ENCODE measurements around the gene PLCB2. TPM values are rescaled to one million over a fixed set of nuclear protein-coding genes. Genes with fewer than 3 reads are reported as not detected.

Gene PLCB2
- total and polyA plus RNA-seq, 2 experiments from 2014 or later, result 9.5 to 13.8 TPM

DNA sequence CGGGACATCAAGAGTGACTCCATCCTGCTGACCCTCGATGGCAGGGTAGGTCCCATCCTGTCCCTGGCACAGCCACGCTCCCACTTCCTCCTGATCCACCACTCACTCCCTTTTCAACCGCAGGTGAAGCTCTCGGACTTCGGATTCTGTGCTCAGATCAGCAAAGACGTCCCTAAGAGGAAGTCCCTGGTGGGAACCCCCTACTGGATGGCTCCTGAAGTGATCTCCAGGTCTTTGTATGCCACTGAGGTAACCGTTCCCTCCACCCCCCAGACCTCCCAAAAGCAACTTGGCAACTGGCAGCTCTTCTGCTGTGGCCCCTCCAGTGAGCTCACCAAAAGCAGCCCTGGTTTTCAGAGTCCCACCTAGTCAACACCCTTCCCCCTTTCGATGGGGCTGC lies 34.3 kb downstream of the PLCB2 start:
- Histone ChIP-seq H4K20me1 (replicated peaks; ENCODE audit: insufficient read depth) (no peaks in the 10 kb centered on the region), H3F3A (replicated peaks; ENCODE audit: low read depth) (no peaks in the 10 kb centered on the region; the same call in 1 of the 2 replicates), H3K79me2 (replicated peaks; ENCODE audit: insufficient read depth) (no peaks in the 10 kb centered on the region), H3K4me1 (ENCODE audit: insufficient read depth) (peaks cover 6% of the 10 kb centered on the region; the same call in 1 of the 2 replicates), H3K27ac (ENCODE audit: low read depth) (no peak overlapping the region), H3K9me2 (ENCODE audit: insufficient read depth) (no peaks in the 10 kb centered on the region), H3K4me3 (no peak overlapping the region), H3K36me3 (ENCODE audit: insufficient read depth) (no peaks in the 10 kb centered on the region), H3K27me3 (ENCODE audit: insufficient read depth) (peaks cover 4% of the 10 kb centered on the region; the same call in 1 of the 2 replicates), H2AFZ (no peak overlapping the region), H3K4me2 (no peak overlapping the region)
- TF ChIP-seq EZH2phosphoT487 (IDR thresholded peaks at IDR 0.05; ENCODE audit: unreplicated experiment) (no peak), ZNF114 (CRISPR knock-in tag; IDR thresholded peaks at IDR 0.05) (no peak), POLR2AphosphoS5 (IDR thresholded peaks at IDR 0.05; ENCODE audit: low read depth) (no peak), EZH2 (IDR thresholded peaks at IDR 0.05; ENCODE audit: low read depth, unreplicated experiment) (no peak), JUNB (IDR thresholded peaks at IDR 0.05; ENCODE audit: unreplicated experiment) (no peak), ZNF331 (CRISPR knock-in tag; IDR thresholded peaks at IDR 0.05; ENCODE audit: low read depth) (no peak), NANOG (IDR thresholded peaks at IDR 0.05; ENCODE audit: borderline replicate concordance) (no peak), STAT1 (IDR thresholded peaks at IDR 0.05; ENCODE audit: unreplicated experiment) (no peak), CREB1 (CRISPR knock-in tag; IDR thresholded peaks at IDR 0.05; ENCODE audit: low read depth) (no peak)
- TF ChIP-seq, protein P1, sequence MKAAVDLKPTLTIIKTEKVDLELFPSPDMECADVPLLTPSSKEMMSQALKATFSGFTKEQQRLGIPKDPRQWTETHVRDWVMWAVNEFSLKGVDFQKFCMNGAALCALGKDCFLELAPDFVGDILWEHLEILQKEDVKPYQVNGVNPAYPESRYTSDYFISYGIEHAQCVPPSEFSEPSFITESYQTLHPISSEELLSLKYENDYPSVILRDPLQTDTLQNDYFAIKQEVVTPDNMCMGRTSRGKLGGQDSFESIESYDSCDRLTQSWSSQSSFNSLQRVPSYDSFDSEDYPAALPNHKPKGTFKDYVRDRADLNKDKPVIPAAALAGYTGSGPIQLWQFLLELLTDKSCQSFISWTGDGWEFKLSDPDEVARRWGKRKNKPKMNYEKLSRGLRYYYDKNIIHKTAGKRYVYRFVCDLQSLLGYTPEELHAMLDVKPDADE (IDR thresholded peaks at IDR 0.05), result no peak
- TF ChIP-seq, protein P2, sequence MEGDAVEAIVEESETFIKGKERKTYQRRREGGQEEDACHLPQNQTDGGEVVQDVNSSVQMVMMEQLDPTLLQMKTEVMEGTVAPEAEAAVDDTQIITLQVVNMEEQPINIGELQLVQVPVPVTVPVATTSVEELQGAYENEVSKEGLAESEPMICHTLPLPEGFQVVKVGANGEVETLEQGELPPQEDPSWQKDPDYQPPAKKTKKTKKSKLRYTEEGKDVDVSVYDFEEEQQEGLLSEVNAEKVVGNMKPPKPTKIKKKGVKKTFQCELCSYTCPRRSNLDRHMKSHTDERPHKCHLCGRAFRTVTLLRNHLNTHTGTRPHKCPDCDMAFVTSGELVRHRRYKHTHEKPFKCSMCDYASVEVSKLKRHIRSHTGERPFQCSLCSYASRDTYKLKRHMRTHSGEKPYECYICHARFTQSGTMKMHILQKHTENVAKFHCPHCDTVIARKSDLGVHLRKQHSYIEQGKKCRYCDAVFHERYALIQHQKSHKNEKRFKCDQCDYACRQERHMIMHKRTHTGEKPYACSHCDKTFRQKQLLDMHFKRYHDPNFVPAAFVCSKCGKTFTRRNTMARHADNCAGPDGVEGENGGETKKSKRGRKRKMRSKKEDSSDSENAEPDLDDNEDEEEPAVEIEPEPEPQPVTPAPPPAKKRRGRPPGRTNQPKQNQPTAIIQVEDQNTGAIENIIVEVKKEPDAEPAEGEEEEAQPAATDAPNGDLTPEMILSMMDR (conservative IDR thresholded peaks at IDR 0.05; ENCODE audit: low read depth in 2 of 2), result no peak; a peak in 1 of 4 replicates
- TF ChIP-seq, protein P3, sequence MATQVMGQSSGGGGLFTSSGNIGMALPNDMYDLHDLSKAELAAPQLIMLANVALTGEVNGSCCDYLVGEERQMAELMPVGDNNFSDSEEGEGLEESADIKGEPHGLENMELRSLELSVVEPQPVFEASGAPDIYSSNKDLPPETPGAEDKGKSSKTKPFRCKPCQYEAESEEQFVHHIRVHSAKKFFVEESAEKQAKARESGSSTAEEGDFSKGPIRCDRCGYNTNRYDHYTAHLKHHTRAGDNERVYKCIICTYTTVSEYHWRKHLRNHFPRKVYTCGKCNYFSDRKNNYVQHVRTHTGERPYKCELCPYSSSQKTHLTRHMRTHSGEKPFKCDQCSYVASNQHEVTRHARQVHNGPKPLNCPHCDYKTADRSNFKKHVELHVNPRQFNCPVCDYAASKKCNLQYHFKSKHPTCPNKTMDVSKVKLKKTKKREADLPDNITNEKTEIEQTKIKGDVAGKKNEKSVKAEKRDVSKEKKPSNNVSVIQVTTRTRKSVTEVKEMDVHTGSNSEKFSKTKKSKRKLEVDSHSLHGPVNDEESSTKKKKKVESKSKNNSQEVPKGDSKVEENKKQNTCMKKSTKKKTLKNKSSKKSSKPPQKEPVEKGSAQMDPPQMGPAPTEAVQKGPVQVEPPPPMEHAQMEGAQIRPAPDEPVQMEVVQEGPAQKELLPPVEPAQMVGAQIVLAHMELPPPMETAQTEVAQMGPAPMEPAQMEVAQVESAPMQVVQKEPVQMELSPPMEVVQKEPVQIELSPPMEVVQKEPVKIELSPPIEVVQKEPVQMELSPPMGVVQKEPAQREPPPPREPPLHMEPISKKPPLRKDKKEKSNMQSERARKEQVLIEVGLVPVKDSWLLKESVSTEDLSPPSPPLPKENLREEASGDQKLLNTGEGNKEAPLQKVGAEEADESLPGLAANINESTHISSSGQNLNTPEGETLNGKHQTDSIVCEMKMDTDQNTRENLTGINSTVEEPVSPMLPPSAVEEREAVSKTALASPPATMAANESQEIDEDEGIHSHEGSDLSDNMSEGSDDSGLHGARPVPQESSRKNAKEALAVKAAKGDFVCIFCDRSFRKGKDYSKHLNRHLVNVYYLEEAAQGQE (IDR thresholded peaks at IDR 0.05; ENCODE audit: unreplicated experiment), result no peak
- TF ChIP-seq, protein P4, sequence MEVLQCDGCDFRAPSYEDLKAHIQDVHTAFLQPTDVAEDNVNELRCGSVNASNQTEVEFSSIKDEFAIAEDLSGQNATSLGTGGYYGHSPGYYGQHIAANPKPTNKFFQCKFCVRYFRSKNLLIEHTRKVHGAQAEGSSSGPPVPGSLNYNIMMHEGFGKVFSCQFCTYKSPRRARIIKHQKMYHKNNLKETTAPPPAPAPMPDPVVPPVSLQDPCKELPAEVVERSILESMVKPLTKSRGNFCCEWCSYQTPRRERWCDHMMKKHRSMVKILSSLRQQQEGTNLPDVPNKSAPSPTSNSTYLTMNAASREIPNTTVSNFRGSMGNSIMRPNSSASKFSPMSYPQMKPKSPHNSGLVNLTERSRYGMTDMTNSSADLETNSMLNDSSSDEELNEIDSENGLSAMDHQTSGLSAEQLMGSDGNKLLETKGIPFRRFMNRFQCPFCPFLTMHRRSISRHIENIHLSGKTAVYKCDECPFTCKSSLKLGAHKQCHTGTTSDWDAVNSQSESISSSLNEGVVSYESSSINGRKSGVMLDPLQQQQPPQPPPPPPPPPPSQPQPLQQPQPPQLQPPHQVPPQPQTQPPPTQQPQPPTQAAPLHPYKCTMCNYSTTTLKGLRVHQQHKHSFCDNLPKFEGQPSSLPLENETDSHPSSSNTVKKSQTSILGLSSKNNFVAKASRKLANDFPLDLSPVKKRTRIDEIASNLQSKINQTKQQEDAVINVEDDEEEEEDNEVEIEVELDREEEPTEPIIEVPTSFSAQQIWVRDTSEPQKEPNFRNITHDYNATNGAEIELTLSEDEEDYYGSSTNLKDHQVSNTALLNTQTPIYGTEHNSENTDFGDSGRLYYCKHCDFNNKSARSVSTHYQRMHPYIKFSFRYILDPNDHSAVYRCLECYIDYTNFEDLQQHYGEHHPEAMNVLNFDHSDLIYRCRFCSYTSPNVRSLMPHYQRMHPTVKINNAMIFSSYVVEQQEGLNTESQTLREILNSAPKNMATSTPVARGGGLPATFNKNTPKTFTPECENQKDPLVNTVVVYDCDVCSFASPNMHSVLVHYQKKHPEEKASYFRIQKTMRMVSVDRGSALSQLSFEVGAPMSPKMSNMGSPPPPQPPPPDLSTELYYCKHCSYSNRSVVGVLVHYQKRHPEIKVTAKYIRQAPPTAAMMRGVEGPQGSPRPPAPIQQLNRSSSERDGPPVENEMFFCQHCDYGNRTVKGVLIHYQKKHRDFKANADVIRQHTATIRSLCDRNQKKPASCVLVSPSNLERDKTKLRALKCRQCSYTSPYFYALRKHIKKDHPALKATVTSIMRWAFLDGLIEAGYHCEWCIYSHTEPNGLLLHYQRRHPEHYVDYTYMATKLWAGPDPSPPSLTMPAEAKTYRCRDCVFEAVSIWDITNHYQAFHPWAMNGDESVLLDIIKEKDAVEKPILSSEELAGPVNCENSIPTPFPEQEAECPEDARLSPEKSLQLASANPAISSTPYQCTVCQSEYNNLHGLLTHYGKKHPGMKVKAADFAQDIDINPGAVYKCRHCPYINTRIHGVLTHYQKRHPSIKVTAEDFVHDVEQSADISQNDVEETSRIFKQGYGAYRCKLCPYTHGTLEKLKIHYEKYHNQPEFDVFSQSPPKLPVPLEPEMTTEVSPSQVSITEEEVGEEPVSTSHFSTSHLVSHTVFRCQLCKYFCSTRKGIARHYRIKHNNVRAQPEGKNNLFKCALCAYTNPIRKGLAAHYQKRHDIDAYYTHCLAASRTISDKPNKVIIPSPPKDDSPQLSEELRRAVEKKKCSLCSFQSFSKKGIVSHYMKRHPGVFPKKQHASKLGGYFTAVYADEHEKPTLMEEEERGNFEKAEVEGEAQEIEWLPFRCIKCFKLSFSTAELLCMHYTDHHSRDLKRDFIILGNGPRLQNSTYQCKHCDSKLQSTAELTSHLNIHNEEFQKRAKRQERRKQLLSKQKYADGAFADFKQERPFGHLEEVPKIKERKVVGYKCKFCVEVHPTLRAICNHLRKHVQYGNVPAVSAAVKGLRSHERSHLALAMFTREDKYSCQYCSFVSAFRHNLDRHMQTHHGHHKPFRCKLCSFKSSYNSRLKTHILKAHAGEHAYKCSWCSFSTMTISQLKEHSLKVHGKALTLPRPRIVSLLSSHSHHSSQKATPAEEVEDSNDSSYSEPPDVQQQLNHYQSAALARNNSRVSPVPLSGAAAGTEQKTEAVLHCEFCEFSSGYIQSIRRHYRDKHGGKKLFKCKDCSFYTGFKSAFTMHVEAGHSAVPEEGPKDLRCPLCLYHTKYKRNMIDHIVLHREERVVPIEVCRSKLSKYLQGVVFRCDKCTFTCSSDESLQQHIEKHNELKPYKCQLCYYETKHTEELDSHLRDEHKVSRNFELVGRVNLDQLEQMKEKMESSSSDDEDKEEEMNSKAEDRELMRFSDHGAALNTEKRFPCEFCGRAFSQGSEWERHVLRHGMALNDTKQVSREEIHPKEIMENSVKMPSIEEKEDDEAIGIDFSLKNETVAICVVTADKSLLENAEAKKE (CRISPR knock-in tag; IDR thresholded peaks at IDR 0.05), result no peak
- Mint-ChIP-seq H3K4me3 (no peak overlapping the region), H3K4me1 (peaks cover 27% of the 10 kb centered on the region), H3K27me3 (ENCODE audit: insufficient read depth, low read depth, poor library complexity) (peaks cover 28% of the 10 kb centered on the region), H3K27ac (no peak overlapping the region), H3K36me3 (ENCODE audit: low read depth) (no peaks in the 10 kb centered on the region; the same call in 2 of the 3 replicates), H3K9me3 (no peaks in the 10 kb centered on the region)
- no peak for DNase-seq (ENCODE audit: low spot score)
- ATAC-seq, result no peak

All from GM23338 (cell line).